PC-9 (cell line): ENCODE measurements around the gene PLEKHG5. TPM values are rescaled to one million over a fixed set of nuclear protein-coding genes. Genes with fewer than 3 reads are reported as not detected.

Experiments
- BruUV-seq: library from RNA; stranded (reverse); fragments of 400-500 nt; replicated peaks from 2 replicates; lab custom pipeline; 2021; lab: Mats Ljungman, UMichigan
- CTCF ChIA-PET: fragments of 300-600 bp; sonication (Branson Sonifier 250); formaldehyde crosslinking; loops from one replicate; lab custom pipeline; 2022; ENCODE audit warnings: antibody characterized with exemption; lab: Charles Lee
- POLR2A ChIA-PET: fragments of 300-600 bp; sonication (Branson Sonifier 250); formaldehyde crosslinking; loops from one replicate; lab custom pipeline; 2022; ENCODE audit warnings: antibody characterized with exemption; ENCODE audit not compliant: unreplicated experiment; lab: Charles Lee
- DNase-seq, 2 experiments: peaks; one replicate each; pipeline versions ENCODE4 v3.0.0 to v3.0.0-alpha.2; 2015 to 2022; ENCODE audit warnings: mixed read lengths in 1 of 2
- H2AFZ ChIP-seq: fragments of 200-600 bp; sonication (generic); 2 replicates; pipeline ENCODE4 v1.8.1; 2017; ENCODE audit warnings: antibody characterized with exemption
- H3F3A ChIP-seq: fragments of 200-600 bp; sonication (generic); 2 replicates; pipeline ENCODE4 v1.8.1; 2017; ENCODE audit warnings: antibody characterized with exemption, mild to moderate bottlenecking, low read depth; ENCODE audit not compliant: insufficient read depth
- H3K27ac ChIP-seq: fragments of 200-600 bp; sonication (generic); 2 replicates; pipeline ENCODE4 v1.6.1; 2016; ENCODE audit warnings: mixed run types
- H3K27me3 ChIP-seq: fragments of 200-600 bp; sonication (generic); 2 replicates; pipeline ENCODE4 v1.6.1; 2016; ENCODE audit warnings: low read depth, mixed run types; ENCODE audit not compliant: insufficient read depth
- H3K36me3 ChIP-seq: fragments of 200-600 bp; sonication (generic); 2 replicates; pipeline ENCODE4 v1.6.1; 2016; ENCODE audit warnings: low read depth, mixed run types
- H3K4me1 ChIP-seq: fragments of 200-600 bp; sonication (generic); replicated peaks from 2 replicates; pipeline ENCODE4 v1.6.1; 2016; ENCODE audit warnings: mixed run types; ENCODE audit not compliant: insufficient read depth
- H3K4me2 ChIP-seq: fragments of 200-600 bp; sonication (generic); 2 replicates; pipeline ENCODE4 v1.6.1; 2017; ENCODE audit warnings: mixed run types
- H3K4me3 ChIP-seq: fragments of 200-600 bp; sonication (generic); 2 replicates; pipeline ENCODE4 v1.6.1; 2016; ENCODE audit warnings: mixed run types
- H3K79me2 ChIP-seq: fragments of 200-600 bp; sonication (generic); 2 replicates; pipeline ENCODE4 v1.6.1; 2017; ENCODE audit warnings: low read depth, mixed run types
- H3K9me2 ChIP-seq: fragments of 200-600 bp; sonication (generic); 2 replicates; pipeline ENCODE4 v1.8.1; 2017; ENCODE audit warnings: mild to moderate bottlenecking; ENCODE audit not compliant: insufficient read depth
- H3K9me3 ChIP-seq: fragments of 200-600 bp; sonication (generic); 2 replicates; pipeline ENCODE4 v1.8.1; 2016; ENCODE audit warnings: low read depth; ENCODE audit not compliant: insufficient read depth
- H4K20me1 ChIP-seq: fragments of 200-600 bp; sonication (generic); 2 replicates; pipeline ENCODE4 v1.8.1; 2017; ENCODE audit not compliant: insufficient read depth
- EZH2 ChIP-seq: fragments of 200-600 bp; sonication (generic); IDR thresholded peaks from 2 replicates; pipeline ENCODE4 v1.8.0; 2017; ENCODE audit warnings: antibody characterized with exemption, low read depth
- intact Hi-C: fragments of 100-400 bp; cut with micrococcal nuclease; formaldehyde crosslinking; loops from one replicate; pipeline ENCODE4 v1.10.0; 2022; ENCODE audit not compliant: unreplicated experiment
- total RNA-seq: library from RNA; stranded (reverse); gene quantifications from 2 replicates; pipeline ENCODE4 v1.2.3, GENCODE V29; 2021
- TF ChIP-seq, protein P1 (sequence below): fragments of 200-600 bp; sonication (generic); conservative IDR thresholded peaks from 2 replicates; pipeline ENCODE4 v1.6.1; 2017; ENCODE audit warnings: mixed run types, antibody characterized with exemption, mild to moderate bottlenecking, moderate library complexity

The PLEKHG5 gene
- total RNA-seq, 1 experiment from 2014 or later: 11.3 TPM

DNA sequence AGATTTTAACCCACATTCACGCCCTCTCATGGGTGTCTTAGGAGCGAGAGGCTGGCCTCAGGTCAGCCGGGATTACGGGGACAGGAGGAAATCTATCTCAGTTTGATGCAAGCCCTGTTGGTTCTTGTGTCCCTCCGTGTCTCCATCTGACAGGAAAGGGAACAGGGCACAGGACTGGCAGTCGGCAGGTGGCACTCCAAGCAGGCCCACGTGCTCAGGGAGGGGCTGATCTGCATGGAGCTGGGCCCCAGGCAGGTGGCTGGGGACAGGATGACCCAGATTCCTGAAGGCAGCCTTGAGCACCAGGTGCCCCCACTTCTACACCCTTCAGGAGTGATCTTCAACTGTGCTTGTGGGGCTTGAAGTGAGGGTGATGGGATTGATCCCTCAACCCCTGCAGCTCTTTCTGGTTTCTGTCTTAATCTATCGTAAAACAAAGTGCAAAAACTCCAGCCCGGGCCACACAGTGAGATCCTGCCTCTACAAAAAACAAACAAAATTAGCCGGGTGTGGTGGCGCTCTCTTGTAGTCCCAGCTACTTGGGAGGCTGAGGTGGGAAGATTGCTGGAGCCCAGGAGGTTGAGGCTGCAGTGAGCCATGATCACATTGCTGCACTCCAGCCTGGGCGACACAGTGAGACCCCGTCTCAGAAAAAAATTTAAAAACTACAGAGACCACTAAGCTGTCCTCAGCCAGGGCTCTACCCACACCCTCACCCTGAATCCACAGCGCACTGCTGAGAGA, 8.3 kb downstream of the PLEKHG5 start:
- Histone ChIP-seq H3K4me3 (no peak overlapping the region), H3K27me3 (no peaks in the 10 kb centered on the region), H2AFZ (no peak overlapping the region), H3K9me2 (no peaks in the 10 kb centered on the region), H3K36me3 (no peaks in the 10 kb centered on the region), H3K79me2 (no peaks in the 10 kb centered on the region), H3F3A (no peaks in the 10 kb centered on the region), H3K27ac (no peak overlapping the region), H3K4me2 (no peak overlapping the region), H3K4me1 (no peaks in the 10 kb centered on the region), H4K20me1 (no peaks in the 10 kb centered on the region), H3K9me3 (no peaks in the 10 kb centered on the region)
- DNase-seq: peak in 1 of 2 experiments; percentile 19
- TF ChIP-seq EZH2: no peak
- TF ChIP-seq, protein P1, sequence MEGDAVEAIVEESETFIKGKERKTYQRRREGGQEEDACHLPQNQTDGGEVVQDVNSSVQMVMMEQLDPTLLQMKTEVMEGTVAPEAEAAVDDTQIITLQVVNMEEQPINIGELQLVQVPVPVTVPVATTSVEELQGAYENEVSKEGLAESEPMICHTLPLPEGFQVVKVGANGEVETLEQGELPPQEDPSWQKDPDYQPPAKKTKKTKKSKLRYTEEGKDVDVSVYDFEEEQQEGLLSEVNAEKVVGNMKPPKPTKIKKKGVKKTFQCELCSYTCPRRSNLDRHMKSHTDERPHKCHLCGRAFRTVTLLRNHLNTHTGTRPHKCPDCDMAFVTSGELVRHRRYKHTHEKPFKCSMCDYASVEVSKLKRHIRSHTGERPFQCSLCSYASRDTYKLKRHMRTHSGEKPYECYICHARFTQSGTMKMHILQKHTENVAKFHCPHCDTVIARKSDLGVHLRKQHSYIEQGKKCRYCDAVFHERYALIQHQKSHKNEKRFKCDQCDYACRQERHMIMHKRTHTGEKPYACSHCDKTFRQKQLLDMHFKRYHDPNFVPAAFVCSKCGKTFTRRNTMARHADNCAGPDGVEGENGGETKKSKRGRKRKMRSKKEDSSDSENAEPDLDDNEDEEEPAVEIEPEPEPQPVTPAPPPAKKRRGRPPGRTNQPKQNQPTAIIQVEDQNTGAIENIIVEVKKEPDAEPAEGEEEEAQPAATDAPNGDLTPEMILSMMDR: no peak
- ChIA-PET CTCF (interaction anchor here (0.7 kb wide), 1 partner anchor 266 kb away, joined by 3 read pairs; no protein-coding TSS in a partner anchor), POLR2A (interaction anchor here (0.6 kb wide), 1 partner anchor 297 kb away, joined by 11 read pairs; no protein-coding TSS in a partner anchor)
- intact Hi-C loops: no loop called here
- no TSS peak for BruUV-seq

DNA sequence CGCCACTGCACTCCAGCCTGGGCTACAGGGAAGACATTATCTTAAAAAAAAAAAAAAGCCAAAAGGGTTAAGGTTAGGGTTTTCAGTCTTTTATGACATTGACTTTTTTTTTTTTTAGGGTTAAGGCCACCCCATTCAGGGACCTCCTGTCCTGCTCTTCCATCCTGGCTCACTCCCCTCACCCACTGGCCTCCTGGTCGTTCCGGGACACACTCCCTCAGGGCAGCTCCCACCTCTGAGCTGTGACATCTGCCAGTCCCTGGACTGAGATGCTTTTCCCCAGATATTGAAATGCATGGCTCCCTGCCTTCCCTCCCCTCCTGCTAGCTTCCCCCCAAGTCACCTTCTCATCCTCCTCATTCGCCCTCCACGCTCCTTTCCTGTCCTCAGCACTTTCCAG, 9.6 kb downstream of the PLEKHG5 start:
- no peak overlapping the region for H2AFZ ChIP-seq
- no peaks in the 10 kb centered on the region for H3K27me3 ChIP-seq
- H3K9me3 ChIP-seq: no peaks in the 10 kb centered on the region
- TF ChIP-seq EZH2: no peak
- TF ChIP-seq, protein P1: no peak
- H3K9me2 ChIP-seq: no peaks in the 10 kb centered on the region
- no peak overlapping the region for H3K4me2 ChIP-seq
- no peaks in the 10 kb centered on the region for H4K20me1 ChIP-seq
- no peak overlapping the region for H3K4me3 ChIP-seq
- POLR2A ChIA-PET: no interaction called here
- no TSS peak for BruUV-seq
- H3K27ac ChIP-seq: no peak overlapping the region
- H3F3A ChIP-seq: no peaks in the 10 kb centered on the region
- intact Hi-C loops: no loop called here
- no peaks in the 10 kb centered on the region for H3K36me3 ChIP-seq
- no peaks in the 10 kb centered on the region for H3K4me1 ChIP-seq
- CTCF ChIA-PET: interaction anchor here (0.7 kb wide), 1 partner anchor 440 kb away, joined by 7 read pairs; no protein-coding TSS in a partner anchor
- no peak for DNase-seq
- no peaks in the 10 kb centered on the region for H3K79me2 ChIP-seq

DNA sequence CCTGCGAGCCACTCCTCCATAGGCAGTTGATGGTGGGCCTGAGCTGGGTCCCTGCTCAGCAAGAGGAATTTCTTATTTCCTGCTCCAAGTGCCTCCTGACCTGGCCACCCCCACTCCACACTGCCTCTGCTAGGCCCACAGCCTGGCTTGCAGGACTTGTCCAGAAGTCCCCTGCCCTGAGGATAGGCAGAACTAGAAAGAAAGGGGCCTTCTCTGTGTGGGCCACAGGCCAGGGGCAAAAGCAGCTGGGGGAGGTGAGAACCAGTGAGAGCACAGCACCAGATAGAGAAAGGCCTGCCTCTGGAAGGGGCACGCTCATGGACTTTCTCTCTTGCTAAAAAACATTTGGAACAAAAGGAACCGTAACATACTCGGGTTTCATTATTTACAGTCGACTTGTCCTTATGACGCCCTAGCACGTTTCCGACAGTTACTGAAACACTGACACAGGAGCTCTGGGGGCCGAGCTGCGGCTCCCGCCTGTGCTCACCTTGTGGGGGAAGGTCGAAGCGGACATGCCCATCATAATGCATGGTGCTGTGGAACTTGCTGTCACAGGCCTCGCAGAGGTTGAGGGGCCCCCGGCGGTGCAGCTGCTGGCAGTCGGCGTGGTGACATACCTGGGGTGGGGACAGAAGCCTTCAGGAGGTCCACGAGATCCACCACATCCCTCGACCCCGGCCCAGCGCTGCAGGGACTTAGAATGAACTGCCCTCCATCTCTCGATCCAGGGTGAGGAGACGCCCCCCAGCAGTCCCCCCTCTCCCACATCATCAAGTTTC, 14.2 kb downstream of the PLEKHG5 start:
- no peak overlapping the region for H3K27ac ChIP-seq
- no peak overlapping the region for H3K4me2 ChIP-seq
- no peak overlapping the region for H2AFZ ChIP-seq
- intact Hi-C loops: no loop called here
- no peak for DNase-seq
- H3K27me3 ChIP-seq: no peaks in the 10 kb centered on the region
- H3F3A ChIP-seq: peaks cover 3% of the 10 kb centered on the region; the same call in 1 of the 2 replicates
- no peak for TF ChIP-seq EZH2
- TF ChIP-seq, protein P1: no peak
- H3K4me1 ChIP-seq: peaks cover 5% of the 10 kb centered on the region; the same call in 1 of the 2 replicates
- ChIA-PET CTCF (interaction anchor here (0.6 to 0.7 kb wide), 2 partner anchors 11 to 26 kb away, joined by 3 to 7 read pairs; no protein-coding TSS in a partner anchor), POLR2A (no interaction called here)
- BruUV-seq: no TSS peak
- H3K4me3 ChIP-seq: no peak overlapping the region
- H3K9me3 ChIP-seq: no peaks in the 10 kb centered on the region
- H3K9me2 ChIP-seq: no peaks in the 10 kb centered on the region
- no peaks in the 10 kb centered on the region for H4K20me1 ChIP-seq
- no peaks in the 10 kb centered on the region for H3K79me2 ChIP-seq
- no peaks in the 10 kb centered on the region for H3K36me3 ChIP-seq
